ENCODE results near the gene CTNNA2. TPM values are rescaled to one million over a fixed set of nuclear protein-coding genes. Genes with fewer than 3 reads are reported as not detected.

The CTNNA2 gene
- total RNA-seq, 2 donors from 2014 or later: not detected

DNA sequence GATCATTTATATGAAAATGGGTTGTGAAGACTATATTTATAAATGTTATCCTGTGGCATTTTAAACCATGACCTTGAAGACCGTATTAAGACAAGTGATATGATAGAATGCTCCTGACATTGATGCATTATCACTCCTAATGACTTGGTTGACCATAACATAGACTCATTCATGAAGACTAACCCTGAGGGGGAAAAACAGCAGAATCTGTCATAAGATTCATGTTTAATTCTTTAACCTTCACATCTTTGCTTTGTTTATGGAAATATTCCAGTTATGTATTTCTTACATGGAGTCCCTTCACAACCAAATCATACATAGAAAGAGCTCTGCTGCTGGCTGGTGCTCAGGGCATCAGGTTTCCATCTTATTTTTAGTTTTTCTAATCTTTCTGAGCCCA is 78.4 kb downstream of the CTNNA2 start:
- Histone ChIP-seq H3K4me3 (no peak overlapping the region), H3K4me1 (no peaks in the 10 kb centered on the region), H3K36me3 (no peaks in the 10 kb centered on the region), H3K27me3 (no peaks in the 10 kb centered on the region), H3K27ac (no peak overlapping the region), H3K9me3 (no peaks in the 10 kb centered on the region)
- no peak for DNase-seq (ENCODE audit: low spot score)
- TF ChIP-seq, protein P1, sequence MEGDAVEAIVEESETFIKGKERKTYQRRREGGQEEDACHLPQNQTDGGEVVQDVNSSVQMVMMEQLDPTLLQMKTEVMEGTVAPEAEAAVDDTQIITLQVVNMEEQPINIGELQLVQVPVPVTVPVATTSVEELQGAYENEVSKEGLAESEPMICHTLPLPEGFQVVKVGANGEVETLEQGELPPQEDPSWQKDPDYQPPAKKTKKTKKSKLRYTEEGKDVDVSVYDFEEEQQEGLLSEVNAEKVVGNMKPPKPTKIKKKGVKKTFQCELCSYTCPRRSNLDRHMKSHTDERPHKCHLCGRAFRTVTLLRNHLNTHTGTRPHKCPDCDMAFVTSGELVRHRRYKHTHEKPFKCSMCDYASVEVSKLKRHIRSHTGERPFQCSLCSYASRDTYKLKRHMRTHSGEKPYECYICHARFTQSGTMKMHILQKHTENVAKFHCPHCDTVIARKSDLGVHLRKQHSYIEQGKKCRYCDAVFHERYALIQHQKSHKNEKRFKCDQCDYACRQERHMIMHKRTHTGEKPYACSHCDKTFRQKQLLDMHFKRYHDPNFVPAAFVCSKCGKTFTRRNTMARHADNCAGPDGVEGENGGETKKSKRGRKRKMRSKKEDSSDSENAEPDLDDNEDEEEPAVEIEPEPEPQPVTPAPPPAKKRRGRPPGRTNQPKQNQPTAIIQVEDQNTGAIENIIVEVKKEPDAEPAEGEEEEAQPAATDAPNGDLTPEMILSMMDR (IDR thresholded peaks at IDR 0.05): no peak

DNA sequence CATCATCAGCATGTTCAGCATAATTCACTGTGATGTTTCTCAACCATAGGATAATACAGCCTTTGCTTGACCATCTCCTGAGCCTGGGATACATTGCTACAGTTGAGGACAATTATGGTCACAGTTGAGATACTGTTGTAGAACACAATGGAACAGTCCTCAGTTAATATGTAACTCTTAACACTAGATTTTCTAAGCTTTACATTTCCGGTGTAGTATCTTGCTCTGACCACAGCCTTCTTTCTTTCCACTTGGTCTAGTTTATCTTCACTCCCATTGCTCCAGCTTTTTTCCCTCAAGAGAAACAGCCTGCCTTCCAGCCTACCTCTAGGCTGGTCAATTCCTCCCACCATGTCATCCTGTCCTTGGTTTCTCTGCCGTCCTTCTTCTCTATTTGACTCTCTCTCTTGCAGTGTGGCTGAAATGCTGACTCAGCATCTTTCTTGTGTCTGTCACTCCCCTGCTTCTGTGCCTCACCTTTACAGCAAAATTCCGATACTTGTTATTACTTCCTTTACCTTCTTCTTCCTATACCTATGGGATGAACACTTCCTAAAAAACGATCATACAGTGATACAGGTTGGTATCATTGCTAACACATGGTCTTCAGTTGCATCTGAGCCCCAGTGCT is 80.5 kb downstream of the CTNNA2 start:
- no peak for DNase-seq (ENCODE audit: low spot score)
- Histone ChIP-seq H3K4me1 (no peaks in the 10 kb centered on the region), H3K36me3 (no peaks in the 10 kb centered on the region), H3K27ac (no peak overlapping the region), H3K27me3 (no peaks in the 10 kb centered on the region), H3K9me3 (no peaks in the 10 kb centered on the region), H3K4me3 (no peak overlapping the region)
- TF ChIP-seq, protein P1 (IDR thresholded peaks at IDR 0.05): no peak

DNA sequence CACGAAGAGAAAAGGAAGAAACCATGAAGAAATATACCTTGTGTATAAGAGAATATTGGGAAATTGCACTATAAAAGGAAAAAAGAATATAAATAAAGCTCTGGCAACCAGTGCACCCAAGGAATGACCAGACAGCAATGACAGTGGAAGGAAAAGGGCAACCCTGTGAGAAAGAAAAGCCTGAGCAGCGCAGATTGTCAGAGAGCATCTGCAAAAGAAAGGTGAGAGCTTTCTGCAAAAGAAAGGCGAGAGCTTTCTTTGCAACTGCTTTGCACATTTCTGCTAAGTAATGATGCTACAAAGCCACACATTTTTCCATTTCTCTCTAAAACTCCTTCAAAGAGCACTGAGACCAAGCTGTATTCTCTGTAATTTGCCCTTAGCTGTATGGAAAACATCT is 83.6 kb downstream of the CTNNA2 start:
- H3K4me3 ChIP-seq: no peak overlapping the region
- H3K4me1 ChIP-seq: no peaks in the 10 kb centered on the region
- H3K36me3 ChIP-seq: no peaks in the 10 kb centered on the region
- no peak for DNase-seq (ENCODE audit: low spot score)
- TF ChIP-seq, protein P1 (IDR thresholded peaks at IDR 0.05): no peak
- H3K27ac ChIP-seq: no peak overlapping the region
- no peaks in the 10 kb centered on the region for H3K27me3 ChIP-seq
- no peaks in the 10 kb centered on the region for H3K9me3 ChIP-seq

DNA sequence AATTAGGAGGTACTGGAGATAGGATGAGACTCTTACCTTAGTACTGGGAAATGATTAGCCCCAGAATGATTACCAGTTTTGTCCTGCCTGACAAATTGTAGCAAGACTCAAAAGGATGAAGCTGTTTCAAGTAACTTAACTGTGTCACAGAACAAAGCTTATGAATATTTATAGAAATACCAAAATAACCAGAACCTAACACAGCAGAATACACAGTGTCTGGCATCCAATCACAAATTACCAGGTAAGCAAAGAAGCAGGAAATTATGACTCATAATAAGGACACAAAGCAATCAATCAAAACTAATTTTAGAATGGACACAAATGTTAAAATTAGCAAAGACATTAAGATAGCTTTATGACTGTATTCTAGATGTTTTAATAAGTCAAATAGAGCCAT is 91.9 kb downstream of the CTNNA2 start:
- no peaks in the 10 kb centered on the region for H3K27me3 ChIP-seq
- TF ChIP-seq, protein P1 (IDR thresholded peaks at IDR 0.05): no peak
- H3K36me3 ChIP-seq: no peaks in the 10 kb centered on the region
- no peak overlapping the region for H3K27ac ChIP-seq
- no peak for DNase-seq (ENCODE audit: low spot score)
- H3K9me3 ChIP-seq: no peaks in the 10 kb centered on the region
- H3K4me1 ChIP-seq: no peaks in the 10 kb centered on the region
- no peak overlapping the region for H3K4me3 ChIP-seq

GRCh38 chr2:79611448-79612016 is 98.7 kb downstream of the CTNNA2 start:
- Histone ChIP-seq H3K9me3 (no peaks in the 10 kb centered on the region), H3K27ac (no peak overlapping the region), H3K27me3 (no peaks in the 10 kb centered on the region), H3K36me3 (no peaks in the 10 kb centered on the region), H3K4me1 (no peaks in the 10 kb centered on the region), H3K4me3 (no peak overlapping the region)
- TF ChIP-seq, protein P1 (IDR thresholded peaks at IDR 0.05): no peak
- no peak for DNase-seq (ENCODE audit: low spot score)

GRCh38 chr2:79612999-79613398 is 100.1 kb downstream of the CTNNA2 start:
- no peaks in the 10 kb centered on the region for H3K4me1 ChIP-seq
- DNase-seq (ENCODE audit: low spot score): no peak
- no peak overlapping the region for H3K4me3 ChIP-seq
- H3K27me3 ChIP-seq: no peaks in the 10 kb centered on the region
- no peak overlapping the region for H3K27ac ChIP-seq
- TF ChIP-seq, protein P1 (IDR thresholded peaks at IDR 0.05): no peak
- H3K9me3 ChIP-seq: no peaks in the 10 kb centered on the region
- no peaks in the 10 kb centered on the region for H3K36me3 ChIP-seq

Data from right atrium auricular region (tissue), 2 donors.